Measurements from ENCODE around the gene RFC5.

DNA sequence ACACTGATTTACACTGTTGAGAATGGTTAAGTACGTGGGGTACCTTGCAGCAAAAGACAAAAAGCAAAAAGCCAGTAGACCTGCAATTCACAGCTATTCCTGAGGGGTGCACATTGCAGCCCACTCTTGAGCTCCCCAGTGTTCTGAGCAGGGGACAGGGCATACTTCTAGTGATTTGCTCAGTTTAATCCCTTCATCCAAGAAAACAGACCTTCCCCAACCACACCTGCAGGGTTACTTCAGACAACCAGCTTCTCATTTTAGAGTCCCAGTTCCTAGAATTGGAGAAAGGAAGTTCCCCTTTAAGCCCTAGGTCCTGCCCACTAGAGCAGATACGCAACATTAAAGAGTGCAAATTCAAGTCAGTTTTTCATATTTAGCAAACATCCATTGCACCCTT lies 48.1 kb downstream of the RFC5 start:
- TF ChIP-seq POLR2AphosphoS5 (IDR thresholded peaks at IDR 0.05), result no peak
- TF ChIP-seq, protein P1, sequence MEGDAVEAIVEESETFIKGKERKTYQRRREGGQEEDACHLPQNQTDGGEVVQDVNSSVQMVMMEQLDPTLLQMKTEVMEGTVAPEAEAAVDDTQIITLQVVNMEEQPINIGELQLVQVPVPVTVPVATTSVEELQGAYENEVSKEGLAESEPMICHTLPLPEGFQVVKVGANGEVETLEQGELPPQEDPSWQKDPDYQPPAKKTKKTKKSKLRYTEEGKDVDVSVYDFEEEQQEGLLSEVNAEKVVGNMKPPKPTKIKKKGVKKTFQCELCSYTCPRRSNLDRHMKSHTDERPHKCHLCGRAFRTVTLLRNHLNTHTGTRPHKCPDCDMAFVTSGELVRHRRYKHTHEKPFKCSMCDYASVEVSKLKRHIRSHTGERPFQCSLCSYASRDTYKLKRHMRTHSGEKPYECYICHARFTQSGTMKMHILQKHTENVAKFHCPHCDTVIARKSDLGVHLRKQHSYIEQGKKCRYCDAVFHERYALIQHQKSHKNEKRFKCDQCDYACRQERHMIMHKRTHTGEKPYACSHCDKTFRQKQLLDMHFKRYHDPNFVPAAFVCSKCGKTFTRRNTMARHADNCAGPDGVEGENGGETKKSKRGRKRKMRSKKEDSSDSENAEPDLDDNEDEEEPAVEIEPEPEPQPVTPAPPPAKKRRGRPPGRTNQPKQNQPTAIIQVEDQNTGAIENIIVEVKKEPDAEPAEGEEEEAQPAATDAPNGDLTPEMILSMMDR (IDR thresholded peaks at IDR 0.05 in 8 of 11, conservative IDR thresholded peaks at IDR 0.05 in 3 of 11), result peak in 2 of 11 experiments; percentile 9 to 35
- no peak for TF ChIP-seq POLR2A (IDR thresholded peaks at IDR 0.05)

All from spleen (tissue), 7 donors.